Measurements from ENCODE around the gene TAS2R42.

TAS2R42 gene

GRCh38 chr12:11144297-11144696, 42.4 kb downstream of the TAS2R42 start:
- no peak for DNase-seq (ENCODE audit: low read depth)

GRCh38 chr12:11143352-11143751, 43.4 kb downstream of the TAS2R42 start:
- DNase-seq (ENCODE audit: low read depth) = no peak

GRCh38 chr12:11136075-11136474, 50.7 kb downstream of the TAS2R42 start:
- DNase-seq (ENCODE audit: low read depth) = no peak

Measured in stromal cell of bone marrow (primary cell).